ENCODE data around the gene ARID1B. TPM values are rescaled to one million over a fixed set of nuclear protein-coding genes. Genes with fewer than 3 reads are reported as not detected.

The ARID1B gene
- total and polyA plus RNA-seq, 9 of the 15 experiments (the other 6 are each of a cell fraction or from before 2014, with no cell fraction given): 12.5 to 50.5 (median 25.8) TPM

- intact Hi-C loops (cut with micrococcal nuclease): no loop called here
- Histone ChIP-seq H3K4me3 (no peak overlapping the region), H3K4me2 (ENCODE audit: insufficient read depth, low read length) (no peak overlapping the region), H3K27ac (ENCODE audit: extremely low read depth, low read depth, low read length) (no peak overlapping the region), H3K27me3 (ENCODE audit: control insufficient read depth in 2 of 2, insufficient read depth in 2 of 2, low read length in 2 of 2) (no peaks in the 10 kb centered on the region), H4K20me1 (replicated peaks; ENCODE audit: control insufficient read depth, insufficient read depth, low read length) (no peaks in the 10 kb centered on the region), H3K9ac (ENCODE audit: insufficient read depth in 1 of 2, low read depth in 2 of 2, low read length in 2 of 2) (no peak overlapping the region), H3K4me1 (replicated peaks in 1 of 2; ENCODE audit: control insufficient read depth in 2 of 2, insufficient read depth in 2 of 2, low read length in 2 of 2) (peaks cover 6 to 8% of the 10 kb centered on the region in 2 experiments; a peak in 3 of 5 replicates), H2AFZ (ENCODE audit: low read depth, low read length) (no peak overlapping the region), H3K79me2 (ENCODE audit: control insufficient read depth, insufficient read depth, low read length) (peaks cover 36% of the 10 kb centered on the region), H3K9me1 (ENCODE audit: control insufficient read depth, insufficient read depth, low read length) (no peaks in the 10 kb centered on the region), H3K36me3 (ENCODE audit: control insufficient read depth, insufficient read depth, low read length) (no peaks in the 10 kb centered on the region), H3K9me3 (replicated peaks; ENCODE audit: control insufficient read depth, insufficient read depth, low read depth, low read length) (no peaks in the 10 kb centered on the region)
- DNase-seq (ENCODE audit: extremely low read depth in 1 of 4, low spot score in 3 of 4) (no peak), FAIRE-seq (no peak), ATAC-seq (no peak)
- BruUV-seq (replicated peaks): no TSS peak
- in situ Hi-C loops (cut with MboI): no loop called here
- ChIA-PET CTCF (ENCODE audit: low intra/inter-chr PET ratio) (no interaction called here), POLR2A (interaction anchor here (0.5 to 1.1 kb wide), 3 partner anchors 14 to 195 kb away, joined by 3 to 5 read pairs (median 4); no protein-coding TSS in a partner anchor)
- 66% methylated on average over 3 of the region's 3 CpGs for WGBS (ENCODE audit: insufficient coverage, low coverage, missing lambda C conversion rate)
- no peak for TF ChIP-seq CUX1 (CRISPR knock-in tag; IDR thresholded peaks at IDR 0.05)
- TF ChIP-seq, protein P1, sequence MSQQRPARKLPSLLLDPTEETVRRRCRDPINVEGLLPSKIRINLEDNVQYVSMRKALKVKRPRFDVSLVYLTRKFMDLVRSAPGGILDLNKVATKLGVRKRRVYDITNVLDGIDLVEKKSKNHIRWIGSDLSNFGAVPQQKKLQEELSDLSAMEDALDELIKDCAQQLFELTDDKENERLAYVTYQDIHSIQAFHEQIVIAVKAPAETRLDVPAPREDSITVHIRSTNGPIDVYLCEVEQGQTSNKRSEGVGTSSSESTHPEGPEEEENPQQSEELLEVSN (IDR thresholded peaks at IDR 0.05; ENCODE audit: borderline replicate concordance in 1 of 2, extremely low read depth in 1 of 2, insufficient read depth in 1 of 2, insufficient read length in 1 of 2, low read depth in 1 of 2, low read length in 1 of 2, poor library complexity in 1 of 2, severe bottlenecking in 1 of 2): no peak
- no peak for TF ChIP-seq SNIP1 (IDR thresholded peaks at IDR 0.05; ENCODE audit: low read depth)
- no peak for TF ChIP-seq WHSC1 (IDR thresholded peaks at IDR 0.05; ENCODE audit: low read length)
- TF ChIP-seq, protein P2, sequence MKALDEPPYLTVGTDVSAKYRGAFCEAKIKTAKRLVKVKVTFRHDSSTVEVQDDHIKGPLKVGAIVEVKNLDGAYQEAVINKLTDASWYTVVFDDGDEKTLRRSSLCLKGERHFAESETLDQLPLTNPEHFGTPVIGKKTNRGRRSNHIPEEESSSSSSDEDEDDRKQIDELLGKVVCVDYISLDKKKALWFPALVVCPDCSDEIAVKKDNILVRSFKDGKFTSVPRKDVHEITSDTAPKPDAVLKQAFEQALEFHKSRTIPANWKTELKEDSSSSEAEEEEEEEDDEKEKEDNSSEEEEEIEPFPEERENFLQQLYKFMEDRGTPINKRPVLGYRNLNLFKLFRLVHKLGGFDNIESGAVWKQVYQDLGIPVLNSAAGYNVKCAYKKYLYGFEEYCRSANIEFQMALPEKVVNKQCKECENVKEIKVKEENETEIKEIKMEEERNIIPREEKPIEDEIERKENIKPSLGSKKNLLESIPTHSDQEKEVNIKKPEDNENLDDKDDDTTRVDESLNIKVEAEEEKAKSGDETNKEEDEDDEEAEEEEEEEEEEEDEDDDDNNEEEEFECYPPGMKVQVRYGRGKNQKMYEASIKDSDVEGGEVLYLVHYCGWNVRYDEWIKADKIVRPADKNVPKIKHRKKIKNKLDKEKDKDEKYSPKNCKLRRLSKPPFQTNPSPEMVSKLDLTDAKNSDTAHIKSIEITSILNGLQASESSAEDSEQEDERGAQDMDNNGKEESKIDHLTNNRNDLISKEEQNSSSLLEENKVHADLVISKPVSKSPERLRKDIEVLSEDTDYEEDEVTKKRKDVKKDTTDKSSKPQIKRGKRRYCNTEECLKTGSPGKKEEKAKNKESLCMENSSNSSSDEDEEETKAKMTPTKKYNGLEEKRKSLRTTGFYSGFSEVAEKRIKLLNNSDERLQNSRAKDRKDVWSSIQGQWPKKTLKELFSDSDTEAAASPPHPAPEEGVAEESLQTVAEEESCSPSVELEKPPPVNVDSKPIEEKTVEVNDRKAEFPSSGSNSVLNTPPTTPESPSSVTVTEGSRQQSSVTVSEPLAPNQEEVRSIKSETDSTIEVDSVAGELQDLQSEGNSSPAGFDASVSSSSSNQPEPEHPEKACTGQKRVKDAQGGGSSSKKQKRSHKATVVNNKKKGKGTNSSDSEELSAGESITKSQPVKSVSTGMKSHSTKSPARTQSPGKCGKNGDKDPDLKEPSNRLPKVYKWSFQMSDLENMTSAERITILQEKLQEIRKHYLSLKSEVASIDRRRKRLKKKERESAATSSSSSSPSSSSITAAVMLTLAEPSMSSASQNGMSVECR (CRISPR knock-in tag; IDR thresholded peaks at IDR 0.05): no peak
- no peak for TF ChIP-seq DPF2 (IDR thresholded peaks at IDR 0.05)
- TF ChIP-seq, protein P3, sequence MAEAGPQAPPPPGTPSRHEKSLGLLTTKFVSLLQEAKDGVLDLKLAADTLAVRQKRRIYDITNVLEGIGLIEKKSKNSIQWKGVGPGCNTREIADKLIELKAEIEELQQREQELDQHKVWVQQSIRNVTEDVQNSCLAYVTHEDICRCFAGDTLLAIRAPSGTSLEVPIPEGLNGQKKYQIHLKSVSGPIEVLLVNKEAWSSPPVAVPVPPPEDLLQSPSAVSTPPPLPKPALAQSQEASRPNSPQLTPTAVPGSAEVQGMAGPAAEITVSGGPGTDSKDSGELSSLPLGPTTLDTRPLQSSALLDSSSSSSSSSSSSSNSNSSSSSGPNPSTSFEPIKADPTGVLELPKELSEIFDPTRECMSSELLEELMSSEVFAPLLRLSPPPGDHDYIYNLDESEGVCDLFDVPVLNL (CRISPR knock-in tag; IDR thresholded peaks at IDR 0.05; ENCODE audit: low read depth): no peak
- no peak for TF ChIP-seq KLF16 (IDR thresholded peaks at IDR 0.05)
- TF ChIP-seq SIX5 (IDR thresholded peaks at IDR 0.05; ENCODE audit: borderline replicate concordance in 1 of 2, insufficient read depth in 1 of 2, low read depth in 1 of 2, low read length in 2 of 2): no peak
Measured at GRCh38 chr6:156957931-156958547, 180.9 kb downstream of the ARID1B start.
